HG02763 (cell line): ENCODE data around the gene RTCB.

Experiments
- ATAC-seq: cut with Tn5 transposase; IDR thresholded peaks from one replicate; pipeline ENCODE4 v1.9.1; 2021; ENCODE audit warnings: mild to moderate bottlenecking, moderate library complexity; ENCODE audit not compliant: unreplicated experiment

Gene RTCB

DNA sequence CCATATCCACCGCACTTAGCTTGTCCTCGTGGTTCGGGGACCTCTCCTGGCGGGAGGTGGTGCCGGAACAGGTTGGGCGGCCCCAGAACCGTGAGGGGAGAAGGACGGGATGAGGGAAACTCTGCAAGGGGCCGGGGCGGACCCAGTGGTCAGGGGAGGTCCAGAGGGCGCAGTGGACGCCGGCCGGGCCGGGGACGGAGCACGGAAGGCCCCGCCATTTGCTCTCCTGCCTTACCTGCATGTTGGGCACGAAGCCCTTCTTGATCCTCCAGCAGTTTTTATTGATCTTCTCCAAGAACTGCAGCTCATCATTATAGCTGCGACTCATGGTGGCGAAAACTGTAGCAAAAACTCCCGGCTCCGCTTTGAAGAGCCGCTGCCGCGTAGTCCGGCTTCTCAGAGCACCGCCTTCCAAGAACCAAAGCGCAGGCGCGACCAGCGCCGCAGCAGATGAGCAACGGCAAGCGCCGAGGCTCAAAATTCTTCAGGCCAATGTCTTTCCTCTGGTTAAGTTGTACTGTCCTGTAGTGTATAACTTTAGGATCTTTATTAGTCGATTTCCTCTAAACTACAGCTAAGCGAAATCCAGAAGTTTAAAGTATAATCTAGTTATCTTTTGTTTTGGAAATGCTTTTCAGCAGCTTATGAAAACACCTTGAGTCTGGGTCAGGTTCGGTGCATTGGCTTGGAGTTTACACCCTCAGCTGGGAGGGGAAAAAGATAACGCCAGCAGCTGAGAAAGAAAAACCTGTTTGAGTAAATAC is at the start of gene RTCB:
Gene RTCB, minus strand, starts transcription at position 419 of the 764 bp plus-strand sequence. Its CDS starts 91 bp downstream, at position 328.
- ATAC-seq, result peak; percentile 65

- no peak for ATAC-seq
Measured at GRCh38 chr22:32457031-32457430, 45.0 kb upstream of the RTCB start.

DNA sequence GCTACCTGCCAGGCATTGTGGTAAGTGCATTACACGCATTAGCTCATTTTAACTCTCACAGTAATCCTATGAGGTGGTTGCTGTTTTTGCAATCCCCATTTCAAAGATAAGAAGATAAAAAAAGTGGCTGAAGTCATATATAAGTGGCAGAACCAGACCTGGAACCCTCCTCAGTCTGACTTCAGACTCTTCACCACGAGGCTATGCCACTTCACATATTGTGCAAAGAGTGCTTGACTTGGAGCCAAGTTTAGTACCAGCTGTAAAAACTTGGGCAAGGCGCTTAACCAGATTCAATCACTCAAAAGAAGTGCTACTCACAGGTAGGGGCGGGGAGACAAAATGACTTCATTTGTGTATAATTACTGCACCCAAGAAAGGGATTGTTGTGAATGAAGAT is 36.9 kb upstream of the RTCB start:
- ATAC-seq, result no peak

- ATAC-seq, result no peak
Measured at GRCh38 chr22:32446321-32446720, 34.3 kb upstream of the RTCB start.

DNA sequence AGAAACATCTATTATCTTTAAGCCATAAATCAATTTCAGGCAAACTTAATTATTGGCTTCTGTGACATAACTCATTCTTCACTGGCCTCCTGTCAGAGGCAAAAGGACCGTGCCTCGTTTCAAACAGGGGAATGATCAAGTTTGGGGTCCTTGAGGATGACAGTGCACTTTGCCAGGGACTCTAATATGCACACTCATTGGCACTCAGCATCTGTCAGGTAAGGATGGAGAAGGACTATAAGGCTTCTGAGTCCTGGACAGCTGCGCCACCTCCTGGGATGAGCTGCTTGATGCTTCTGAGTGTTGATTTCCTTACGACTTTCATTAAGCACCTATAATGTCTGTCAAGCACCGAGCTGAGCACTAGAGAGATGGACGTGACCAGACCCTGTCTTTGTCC is 32.0 kb upstream of the RTCB start:
- ATAC-seq, result no peak

DNA sequence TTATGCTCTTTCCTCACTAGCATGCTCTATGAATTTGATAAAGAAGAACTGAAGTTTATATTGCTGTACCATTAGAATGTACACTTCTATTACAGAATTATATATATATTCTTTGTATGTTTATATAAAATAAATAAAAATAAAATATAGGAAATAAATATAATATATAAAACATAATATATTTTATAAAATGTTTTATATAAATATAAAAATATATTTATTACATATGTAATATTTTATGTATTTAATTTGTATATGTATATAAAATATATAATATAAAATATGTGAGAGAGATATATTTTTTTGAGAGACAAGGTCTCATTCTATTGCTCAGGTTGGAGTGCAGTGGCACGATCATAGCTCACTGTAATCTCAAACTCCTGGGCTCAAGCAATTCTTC is 18.3 kb upstream of the RTCB start:
- ATAC-seq, result no peak

DNA sequence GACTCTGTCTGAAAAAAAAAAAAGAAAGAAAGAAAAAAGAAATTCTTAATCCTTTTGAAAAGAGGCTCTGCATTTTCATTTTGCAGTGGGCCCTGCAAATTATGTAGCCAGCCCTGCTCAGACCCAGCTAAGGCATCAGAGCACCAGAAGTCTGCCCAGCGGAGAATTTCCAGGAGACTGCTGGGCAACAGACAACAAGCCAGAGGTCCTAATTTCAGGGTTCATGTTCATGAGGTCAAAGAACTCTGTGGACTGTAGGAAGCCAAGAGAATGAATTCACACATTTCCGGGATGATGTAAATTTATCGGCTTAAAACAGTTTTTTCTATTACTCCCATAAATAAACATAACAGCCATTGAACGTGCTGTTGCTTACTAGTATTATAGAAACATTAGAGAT is 14.8 kb upstream of the RTCB start:
- ATAC-seq, result no peak

DNA sequence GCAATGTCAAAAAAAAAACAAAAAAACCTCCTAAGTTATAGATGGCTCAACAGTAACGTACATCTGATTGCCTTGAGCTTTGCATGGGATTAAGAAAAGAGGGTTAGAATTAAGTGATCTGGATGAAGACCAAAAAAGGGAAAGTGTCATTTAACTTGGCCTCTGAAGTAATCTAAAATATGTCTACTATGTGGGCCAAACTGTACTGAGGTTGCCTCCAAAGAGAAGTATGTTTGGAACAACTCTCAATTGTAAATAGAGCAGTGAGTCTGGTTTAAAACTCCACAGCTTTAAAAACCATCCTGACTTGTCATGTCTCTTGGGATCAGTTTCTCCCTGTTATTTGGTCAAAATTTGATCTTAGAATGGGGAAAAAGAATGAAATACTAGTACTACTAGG is 11.6 kb upstream of the RTCB start:
- no peak for ATAC-seq

DNA sequence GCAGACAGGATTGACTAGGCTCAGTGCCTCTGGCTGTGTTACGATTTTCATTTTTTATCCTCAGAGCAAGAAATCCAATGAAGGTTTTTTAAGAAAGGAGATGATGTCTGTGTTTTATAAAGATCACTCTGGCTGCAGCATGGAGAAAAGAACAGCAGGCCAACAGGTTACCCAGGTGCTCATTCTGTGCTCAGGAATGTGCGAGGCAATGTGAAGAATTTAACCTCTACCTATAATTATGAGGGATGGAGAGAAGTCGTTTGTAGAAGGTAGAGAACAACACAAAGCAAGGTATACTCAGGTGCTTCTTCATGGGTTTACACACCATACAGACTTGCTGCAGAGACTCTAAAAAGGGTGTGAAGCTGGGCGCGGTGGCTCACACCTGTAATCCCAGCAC is 10.0 kb upstream of the RTCB start:
- no peak for ATAC-seq

DNA sequence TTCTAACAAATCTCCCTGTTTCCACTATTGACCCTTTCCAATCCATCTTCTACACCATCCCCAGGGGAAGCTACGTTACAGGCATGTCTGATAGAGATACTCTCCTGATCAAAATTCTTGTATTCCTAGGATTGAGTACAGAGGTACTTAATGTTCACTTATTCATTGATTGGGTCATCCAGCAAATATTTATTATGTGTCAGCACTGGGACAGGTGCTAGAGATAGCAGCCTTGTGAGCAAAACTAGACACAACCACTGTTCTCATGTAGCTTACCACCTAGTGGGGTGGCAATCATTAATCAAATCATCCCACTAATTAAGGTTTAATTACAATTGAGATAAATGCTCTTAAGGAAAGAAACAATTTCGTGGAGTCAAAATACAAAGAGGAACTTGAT is 9.4 kb upstream of the RTCB start:
- ATAC-seq, result no peak

- ATAC-seq, result no peak
Measured at GRCh38 chr22:32417906-32418305, 5.9 kb upstream of the RTCB start.

GRCh38 chr22:32416556-32417085 is 4.6 kb upstream of the RTCB start:
- ATAC-seq, result no peak

GRCh38 chr22:32414191-32414590 is 2.1 kb upstream of the RTCB start:
- ATAC-seq, result no peak

DNA sequence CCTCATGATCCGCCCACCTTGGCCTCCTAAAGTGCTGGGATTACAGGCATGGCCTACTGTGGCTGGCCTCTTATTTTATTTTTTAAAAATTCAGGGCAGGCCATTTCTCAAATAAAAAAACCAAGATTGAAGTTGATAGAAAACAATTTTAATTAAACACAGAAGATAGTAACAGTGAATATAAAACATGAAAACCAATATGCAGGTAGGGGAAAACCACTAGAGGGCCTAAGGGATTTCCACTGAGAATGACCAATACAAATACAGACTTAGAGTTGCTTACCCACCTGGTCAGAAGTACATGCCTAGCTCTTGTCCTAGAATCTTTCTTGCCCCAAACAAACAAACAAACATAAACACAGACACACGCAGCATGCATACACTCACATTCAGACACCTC is 1.7 kb upstream of the RTCB start:
- no peak for ATAC-seq

DNA sequence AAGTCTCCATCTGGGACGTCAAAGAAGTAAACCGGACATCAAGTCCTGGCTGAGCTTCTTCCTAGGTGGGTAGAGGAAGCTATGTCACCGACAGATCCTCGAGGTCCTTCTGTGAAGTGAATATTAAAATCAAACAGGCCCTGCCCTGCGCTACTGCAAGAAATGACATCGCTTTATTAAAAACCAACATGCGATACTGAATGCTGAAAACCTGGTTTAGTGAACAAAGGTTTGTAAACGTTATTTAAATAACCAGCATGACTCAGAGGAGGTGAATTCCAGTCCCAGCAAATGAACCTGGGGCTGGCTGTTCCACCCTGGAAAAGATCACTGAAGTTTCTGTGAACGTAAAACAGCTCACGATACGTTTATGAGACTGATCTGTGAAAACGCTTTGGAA is 645 bp downstream of the RTCB start:
- no peak for ATAC-seq

- no peak for ATAC-seq
Measured at GRCh38 chr22:32410459-32410858, 1.6 kb downstream of the RTCB start.

GRCh38 chr22:32409977-32410376 is 2.1 kb downstream of the RTCB start:
- ATAC-seq, result no peak

DNA sequence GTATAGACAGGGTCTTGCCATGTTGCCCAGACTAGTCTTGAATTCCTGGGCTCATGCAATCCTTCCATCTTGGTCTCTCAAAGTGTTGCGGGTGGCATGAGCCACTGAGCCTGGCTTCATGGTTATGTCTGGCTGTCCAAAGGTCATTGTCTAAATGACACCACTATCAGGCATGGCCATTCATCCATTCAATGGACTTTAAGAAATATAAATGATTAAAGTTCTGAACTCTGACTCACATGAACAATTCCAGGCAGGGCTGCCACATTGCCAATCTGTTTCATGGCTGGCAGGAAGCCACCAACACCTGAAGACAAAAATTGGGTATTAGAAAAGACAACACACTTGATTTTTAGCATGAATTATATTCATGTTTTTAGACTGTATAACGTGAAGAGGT is 4.1 kb downstream of the RTCB start:
- ATAC-seq, result no peak

GRCh38 chr22:32407312-32407711 is 4.7 kb downstream of the RTCB start:
- ATAC-seq, result no peak

GRCh38 chr22:32404021-32404420 is 8.0 kb downstream of the RTCB start:
- no peak for ATAC-seq

- no peak for ATAC-seq
Measured at GRCh38 chr22:32401486-32401885, 10.6 kb downstream of the RTCB start.

GRCh38 chr22:32396746-32397145 is 15.3 kb downstream of the RTCB start:
- ATAC-seq, result no peak

DNA sequence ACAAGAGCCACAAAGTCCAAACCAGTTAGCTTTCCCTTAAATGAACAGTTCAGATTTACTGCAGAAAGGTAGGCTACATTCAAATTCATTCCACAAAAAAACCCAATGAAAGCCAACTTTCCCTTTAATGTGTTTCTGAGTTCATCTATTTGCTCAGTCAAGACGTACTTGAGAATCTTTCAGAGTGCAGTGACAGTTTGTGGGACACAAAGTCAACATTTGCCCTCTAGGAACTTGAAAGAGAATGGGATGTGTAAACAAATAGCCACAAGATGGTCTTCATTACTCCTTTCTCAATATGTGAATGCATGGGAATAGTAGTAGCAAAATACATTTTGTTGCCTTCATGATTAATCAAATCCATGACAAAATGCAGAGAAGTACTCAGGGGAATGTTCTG is 15.8 kb downstream of the RTCB start:
- ATAC-seq, result no peak
